KBM-7 (cell line): ENCODE measurements around the gene ENOSF1.
"Not testable (repeated sequence)": the region's sequence is repeated elsewhere in the genome, so short reads cannot be mapped to it uniquely, and the experiment has no call there.

Experiments
- DNase-seq: peaks from one replicate; pipeline ENCODE4 v3.0.0-alpha.2; 2015
- in situ Hi-C: fragments of 300-500 bp; cut with MboI; formaldehyde crosslinking; loops from 2 replicates; pipeline ENCODE4 v1.14.3; 2020; ENCODE audit warnings: low sequenced_read_pairs, low pct_unique_long_range_greater_than_20kb, mixed read lengths

Gene ENOSF1

GRCh38 chr18:712401-713134, at the start of gene ENOSF1:
ENOSF1 (minus strand) TSS chr18:712630; CDS start chr18:712587, 43 bp downstream.
- in situ Hi-C loops, result no loop called here

GRCh38 chr18:759864-760263, 47.4 kb upstream of the ENOSF1 start:
- DNase-seq, in situ Hi-C loops: not testable (repeated sequence)

More at GRCh38 chr18:712401-713134, at the start of gene ENOSF1:
- peak; percentile 90 for DNase-seq

GRCh38 chr18:755506-755905, 43.1 kb upstream of the ENOSF1 start:
- no peak for DNase-seq
- in situ Hi-C loops, result no loop called here

- DNase-seq, result no peak
- in situ Hi-C loops, result no loop called here
Observed at GRCh38 chr18:754656-755055, 42.2 kb upstream of the ENOSF1 start.

- in situ Hi-C loops, result no loop called here
- no peak for DNase-seq
Observed at GRCh38 chr18:750456-750855, 38.0 kb upstream of the ENOSF1 start.

- in situ Hi-C loops, result no loop called here
- DNase-seq, result no peak
Observed at GRCh38 chr18:744832-745597, 32.6 kb upstream of the ENOSF1 start.

- DNase-seq, result peak; percentile 69
- in situ Hi-C loops, result no loop called here
Observed at GRCh38 chr18:741931-742512, 29.6 kb upstream of the ENOSF1 start.

- in situ Hi-C loops, result no loop called here
- no peak for DNase-seq
Observed at GRCh38 chr18:732371-732770, 19.9 kb upstream of the ENOSF1 start.

- in situ Hi-C loops, result no loop called here
- no peak for DNase-seq
Observed at GRCh38 chr18:731185-731584, 18.8 kb upstream of the ENOSF1 start.

- DNase-seq, result no peak
- in situ Hi-C loops, result no loop called here
Observed at GRCh38 chr18:730692-731091, 18.3 kb upstream of the ENOSF1 start.

- DNase-seq, in situ Hi-C loops: not testable (repeated sequence)
Observed at GRCh38 chr18:730120-730519, 17.7 kb upstream of the ENOSF1 start.

- DNase-seq, result no peak
- in situ Hi-C loops, result no loop called here
Observed at GRCh38 chr18:725646-726045, 13.2 kb upstream of the ENOSF1 start.

- no peak for DNase-seq
- in situ Hi-C loops, result no loop called here
Observed at GRCh38 chr18:723541-724080, 11.2 kb upstream of the ENOSF1 start.

GRCh38 chr18:717003-717402, 4.6 kb upstream of the ENOSF1 start:
- in situ Hi-C loops, result no loop called here

GRCh38 chr18:715626-716025, 3.2 kb upstream of the ENOSF1 start:
- in situ Hi-C loops, result no loop called here
- no peak for DNase-seq

More at GRCh38 chr18:717003-717402, 4.6 kb upstream of the ENOSF1 start:
- no peak for DNase-seq

GRCh38 chr18:713135-713490, 683 bp upstream of the ENOSF1 start:
- DNase-seq, result no peak

GRCh38 chr18:711657-712400, 601 bp downstream of the ENOSF1 start:
- peak; percentile 75 for DNase-seq
- in situ Hi-C loops, result no loop called here

More at GRCh38 chr18:713135-713490, 683 bp upstream of the ENOSF1 start:
- in situ Hi-C loops, result no loop called here

GRCh38 chr18:711310-711656, 1.1 kb downstream of the ENOSF1 start:
- DNase-seq, result no peak
- in situ Hi-C loops, result no loop called here
